ENCODE results near the gene DDHD1.

DDHD1 gene

GRCh38 chr14:53047307-53048069 lies 105.6 kb downstream of the DDHD1 start:
- Mint-ChIP-seq H3K36me3 (ENCODE audit: low read depth) (peaks cover 51% of the 10 kb centered on the region), H3K4me3 (peak overlapping the region; percentile 12), H3K9me3 (no peaks in the 10 kb centered on the region), H3K27ac (peak overlapping the region; percentile 97), H3K27me3 (ENCODE audit: low read depth, poor library complexity) (no peaks in the 10 kb centered on the region), H3K4me1 (peaks cover 17% of the 10 kb centered on the region)
- TF ChIP-seq CTCF (IDR thresholded peaks at IDR 0.05): no peak
- DNase-seq: peak; percentile 6

GRCh38 chr14:53044486-53044885 lies 108.6 kb downstream of the DDHD1 start:
- DNase-seq: no peak
- no peak for TF ChIP-seq CTCF (IDR thresholded peaks at IDR 0.05)
- Mint-ChIP-seq H3K27me3 (ENCODE audit: low read depth, poor library complexity) (no peaks in the 10 kb centered on the region), H3K36me3 (ENCODE audit: low read depth) (peaks cover 67% of the 10 kb centered on the region), H3K27ac (no peak overlapping the region), H3K4me3 (no peak overlapping the region), H3K9me3 (no peaks in the 10 kb centered on the region), H3K4me1 (peaks cover 17% of the 10 kb centered on the region)

GRCh38 chr14:53043027-53043581 lies 110.0 kb downstream of the DDHD1 start:
- Mint-ChIP-seq H3K4me1 (peaks cover 11% of the 10 kb centered on the region), H3K4me3 (no peak overlapping the region), H3K9me3 (peaks cover under 1% of the 10 kb centered on the region), H3K36me3 (ENCODE audit: low read depth) (peaks cover 69% of the 10 kb centered on the region), H3K27ac (no peak overlapping the region), H3K27me3 (ENCODE audit: low read depth, poor library complexity) (no peaks in the 10 kb centered on the region)
- no peak for TF ChIP-seq CTCF (IDR thresholded peaks at IDR 0.05)
- no peak for DNase-seq

- H3K36me3 Mint-ChIP-seq (ENCODE audit: low read depth): peaks cover 70% of the 10 kb centered on the region
- no peak overlapping the region for H3K27ac Mint-ChIP-seq
Measured at GRCh38 chr14:53042480-53042879, 110.6 kb downstream of the DDHD1 start.

GRCh38 chr14:53041067-53041466 lies 112.1 kb downstream of the DDHD1 start:
- H3K36me3 Mint-ChIP-seq (ENCODE audit: low read depth): peaks cover 72% of the 10 kb centered on the region
- no peak overlapping the region for H3K27ac Mint-ChIP-seq
- H3K4me3 Mint-ChIP-seq: no peak overlapping the region
- peaks cover 9% of the 10 kb centered on the region for H3K9me3 Mint-ChIP-seq
- no peaks in the 10 kb centered on the region for H3K27me3 Mint-ChIP-seq (ENCODE audit: low read depth, poor library complexity)
- no peak for TF ChIP-seq CTCF (IDR thresholded peaks at IDR 0.05)
- no peak for DNase-seq
- H3K4me1 Mint-ChIP-seq: no peaks in the 10 kb centered on the region

More at GRCh38 chr14:53042480-53042879, 110.6 kb downstream of the DDHD1 start:
- H3K9me3 Mint-ChIP-seq: peaks cover 6% of the 10 kb centered on the region
- no peak for TF ChIP-seq CTCF (IDR thresholded peaks at IDR 0.05)
- DNase-seq: no peak
- peaks cover 5% of the 10 kb centered on the region for H3K4me1 Mint-ChIP-seq
- H3K27me3 Mint-ChIP-seq (ENCODE audit: low read depth, poor library complexity): no peaks in the 10 kb centered on the region
- H3K4me3 Mint-ChIP-seq: no peak overlapping the region

GRCh38 chr14:53038629-53039028 lies 114.5 kb downstream of the DDHD1 start:
- Mint-ChIP-seq H3K27me3 (ENCODE audit: low read depth, poor library complexity) (no peaks in the 10 kb centered on the region), H3K4me1 (peaks cover 4% of the 10 kb centered on the region), H3K9me3 (peaks cover 9% of the 10 kb centered on the region), H3K4me3 (no peak overlapping the region), H3K36me3 (ENCODE audit: low read depth) (peaks cover 68% of the 10 kb centered on the region), H3K27ac (no peak overlapping the region)
- no peak for TF ChIP-seq CTCF (IDR thresholded peaks at IDR 0.05)
- no peak for DNase-seq

Measured in nephron progenitor cell (in vitro differentiated cells).